GM12875 (cell line): ENCODE results near the gene C5AR1.

Experiments used
- H3K4me3 ChIP-seq: one replicate; pipeline ENCODE4 v1.5.1; 2011; ENCODE audit warnings: low read depth, low read length, control low read depth
- CTCF ChIP-seq: IDR thresholded peaks from 2 replicates; pipeline ENCODE4 v1.5.1; 2011; ENCODE audit warnings: low read depth, mild to moderate bottlenecking, control low read depth, inconsistent platforms, low read length, moderate library complexity, borderline replicate concordance; ENCODE audit not compliant: insufficient read depth

The C5AR1 gene

GRCh38 chr19:47312366-47313006 is 2.8 kb downstream of the C5AR1 start:
- no peak for TF ChIP-seq CTCF
- no peak overlapping the region for H3K4me3 ChIP-seq

DNA sequence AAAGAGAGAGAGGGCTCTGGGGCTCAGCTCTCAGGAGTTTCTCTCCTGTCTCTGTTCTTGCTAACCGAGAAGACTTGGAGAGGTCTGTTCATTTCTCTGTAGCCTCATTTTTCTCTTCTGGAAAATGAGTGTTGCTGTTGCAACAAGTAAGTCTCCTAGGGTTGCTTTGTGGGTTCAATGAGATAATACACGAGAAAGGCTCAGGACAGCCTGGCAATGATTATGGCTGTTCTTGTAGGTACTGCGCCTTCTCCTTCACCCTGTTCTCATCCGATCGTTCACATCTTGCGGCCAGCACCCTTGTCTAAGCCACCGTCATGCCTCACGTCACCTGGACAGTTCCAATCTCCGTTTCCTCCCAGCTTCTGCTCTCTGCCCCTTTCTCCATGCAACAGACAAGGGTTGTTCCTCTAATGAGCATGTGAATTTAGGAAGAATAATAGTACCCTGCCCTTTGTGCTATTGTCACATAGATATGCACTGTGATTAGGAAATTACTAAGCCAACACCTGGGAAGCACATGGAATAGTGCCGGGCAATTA is 4.2 kb downstream of the C5AR1 start:
- H3K4me3 ChIP-seq, result no peak overlapping the region
- TF ChIP-seq CTCF, result no peak

GRCh38 chr19:47315125-47315821 is 5.6 kb downstream of the C5AR1 start:
- no peak for TF ChIP-seq CTCF
- no peak overlapping the region for H3K4me3 ChIP-seq

DNA sequence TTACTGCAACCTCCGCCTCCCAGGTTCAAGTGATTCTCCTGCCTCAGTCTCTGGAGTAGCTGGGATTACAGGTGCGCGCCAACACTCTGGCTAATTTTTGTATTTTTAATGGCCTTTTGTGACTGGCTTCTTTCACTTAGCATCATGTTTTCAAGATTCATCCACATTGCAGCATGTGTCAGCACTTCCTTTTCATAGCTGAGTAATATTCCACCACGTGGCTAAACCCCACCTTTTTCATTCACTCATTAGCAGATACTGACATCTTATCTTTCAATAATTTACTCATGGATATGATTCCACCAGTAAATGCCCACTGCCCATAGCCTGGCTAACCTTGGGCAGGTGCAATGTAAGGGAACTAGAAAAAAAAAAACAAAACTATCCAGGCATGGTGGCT is 6.9 kb downstream of the C5AR1 start:
- no peak for TF ChIP-seq CTCF
- H3K4me3 ChIP-seq, result no peak overlapping the region

DNA sequence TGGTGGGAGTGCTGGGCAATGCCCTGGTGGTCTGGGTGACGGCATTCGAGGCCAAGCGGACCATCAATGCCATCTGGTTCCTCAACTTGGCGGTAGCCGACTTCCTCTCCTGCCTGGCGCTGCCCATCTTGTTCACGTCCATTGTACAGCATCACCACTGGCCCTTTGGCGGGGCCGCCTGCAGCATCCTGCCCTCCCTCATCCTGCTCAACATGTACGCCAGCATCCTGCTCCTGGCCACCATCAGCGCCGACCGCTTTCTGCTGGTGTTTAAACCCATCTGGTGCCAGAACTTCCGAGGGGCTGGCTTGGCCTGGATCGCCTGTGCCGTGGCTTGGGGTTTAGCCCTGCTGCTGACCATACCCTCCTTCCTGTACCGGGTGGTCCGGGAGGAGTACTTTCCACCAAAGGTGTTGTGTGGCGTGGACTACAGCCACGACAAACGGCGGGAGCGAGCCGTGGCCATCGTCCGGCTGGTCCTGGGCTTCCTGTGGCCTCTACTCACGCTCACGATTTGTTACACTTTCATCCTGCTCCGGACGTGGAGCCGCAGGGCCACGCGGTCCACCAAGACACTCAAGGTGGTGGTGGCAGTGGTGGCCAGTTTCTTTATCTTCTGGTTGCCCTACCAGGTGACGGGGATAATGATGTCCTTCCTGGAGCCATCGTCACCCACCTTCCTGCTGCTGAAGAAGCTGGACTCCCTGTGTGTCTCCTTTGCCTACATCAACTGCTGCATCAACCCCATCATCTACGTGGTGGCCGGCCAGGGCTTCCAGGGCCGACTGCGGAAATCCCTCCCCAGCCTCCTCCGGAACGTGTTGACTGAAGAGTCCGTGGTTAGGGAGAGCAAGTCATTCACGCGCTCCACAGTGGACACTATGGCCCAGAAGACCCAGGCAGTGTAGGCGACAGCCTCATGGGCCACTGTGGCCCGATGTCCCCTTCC is 10.5 kb downstream of the C5AR1 start:
- no peak for TF ChIP-seq CTCF
- H3K4me3 ChIP-seq, result no peak overlapping the region

DNA sequence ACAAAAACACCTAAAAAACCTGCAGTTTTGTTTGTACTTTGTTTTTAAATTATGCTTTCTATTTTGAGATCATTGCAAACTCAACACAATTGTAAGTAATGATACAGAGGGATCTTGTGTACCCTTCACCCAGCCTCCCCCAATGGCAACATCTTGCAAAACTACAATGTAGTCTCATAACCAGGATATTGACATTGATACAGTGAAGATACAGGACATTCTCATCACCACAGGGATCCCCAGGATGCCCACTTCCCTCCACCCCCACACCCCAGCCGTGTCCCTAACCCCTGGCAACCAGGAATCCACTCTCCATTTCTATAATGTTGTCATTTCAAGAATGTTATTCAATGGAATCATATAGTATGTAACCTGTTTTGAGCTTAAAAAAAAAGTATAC is 12.0 kb downstream of the C5AR1 start:
- H3K4me3 ChIP-seq, result no peak overlapping the region
- TF ChIP-seq CTCF, result no peak

DNA sequence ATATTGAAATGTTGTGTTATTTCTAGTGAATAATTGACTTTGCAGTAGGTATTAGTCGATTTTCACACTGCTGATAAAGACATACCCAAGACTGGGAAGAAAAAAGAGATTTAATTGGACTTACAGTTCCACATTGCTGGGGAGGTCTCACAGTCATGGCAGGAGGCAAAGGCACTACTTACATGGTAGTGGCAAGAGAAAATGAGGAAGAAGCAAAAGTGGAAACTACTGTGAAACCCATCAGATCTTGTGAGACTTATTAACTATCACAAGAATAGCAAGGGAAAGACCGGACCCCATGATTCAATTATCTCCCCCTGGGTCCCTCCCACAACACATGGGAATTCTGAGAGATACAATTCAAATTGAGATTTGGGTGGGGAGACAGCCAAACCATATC is 12.4 kb downstream of the C5AR1 start:
- no peak for TF ChIP-seq CTCF
- no peak overlapping the region for H3K4me3 ChIP-seq
